Left lung (tissue), 14 donors: ENCODE data around the gene SNURF. TPM values are rescaled to one million over a fixed set of nuclear protein-coding genes. Genes with fewer than 3 reads are reported as not detected.
"Not testable (repeated sequence)": the region's sequence is repeated elsewhere in the genome, so short reads cannot be mapped to it uniquely, and the experiment has no call there.

ENCODE experiments used
- ATAC-seq: fragments of 200-7000 bp; cut with Tn5 transposase; one replicate; pipeline ENCODE4 v1.9.1; 2020; ENCODE audit warnings: moderate library complexity
- DNase-seq, 4 donors: peaks; one replicate each; pipeline ENCODE4 v3.0.0-alpha.2; 2013 to 2020
- H3K27ac ChIP-seq, 2 donors: fragments of 200-600 bp; sonication (generic) in 1 of 2; one replicate each; pipeline versions ENCODE4 v1.5.0 to v1.8.0; 2020 to 2021
- H3K27me3 ChIP-seq, 2 donors: fragments of 200-600 bp; sonication (generic) in 1 of 2; one replicate each; pipeline versions ENCODE4 v1.5.0 to v1.8.0; 2020 to 2021
- H3K36me3 ChIP-seq, 2 donors: fragments of 200-600 bp; sonication (generic) in 1 of 2; one replicate each; pipeline versions ENCODE4 v1.5.0 to v1.8.0; 2020 to 2021
- H3K4me1 ChIP-seq, 2 donors: fragments of 200-600 bp; one replicate each; pipeline ENCODE4 v1.8.0; 2021
- H3K4me3 ChIP-seq, 2 donors: fragments of 200-600 bp; sonication (generic) in 1 of 2; one replicate each; pipeline versions ENCODE4 v1.5.0 to v1.8.0; 2020 to 2021; ENCODE audit warnings: mild to moderate bottlenecking in 1 of 2
- H3K9me3 ChIP-seq, 2 donors: fragments of 200-600 bp; sonication (generic) in 1 of 2; one replicate each; pipeline versions ENCODE4 v1.5.0 to v1.8.0; 2020 to 2021
- intact Hi-C, 2 donors: fragments of 100-400 bp; cut with DNase I; formaldehyde crosslinking; loops; one replicate each; pipeline versions ENCODE4 v1.11.2 to v1.14.2; 2022
- long read RNA-seq, 12 donors: library from polyadenylated mRNA in 2 of 12; unstranded in 2 of 12; transcript quantifications; one replicate each; pipeline ENCODE4 v2.0.0 and lab custom pipeline, GENCODE V29; 2019 to 2026
- polyA plus RNA-seq, 6 donors: library from polyadenylated mRNA; unstranded; fragments of 120-200 nt; gene quantifications; one replicate each; pipeline ENCODE4 v1.2.1, GENCODE V29; 2013; ENCODE audit not compliant: insufficient read length in 6 of 6
- total RNA-seq, 2 donors: library from RNA; stranded (reverse); fragmentation: NEBNext Ultra II Directional; extraction: Animal tissue kit (Norgen Biotek cat#: 25700); gene quantifications; one replicate each; pipeline ENCODE4 v1.2.1, GENCODE V29; 2021
- TF ChIP-seq, protein P1 (sequence below), 2 donors: fragments of 200-600 bp; sonication (generic) in 1 of 2; IDR thresholded peaks; one replicate each; pipeline versions ENCODE4 v1.5.0 to v1.8.0; 2021; ENCODE audit warnings: antibody characterized with exemption in 2 of 2
- donor health status: DM: no; HTN: yes; CAD: no.
- donor health status: DM: no; HTN: no; CAD: no.

Gene SNURF, protein sequence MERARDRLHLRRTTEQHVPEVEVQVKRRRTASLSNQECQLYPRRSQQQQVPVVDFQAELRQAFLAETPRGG
- 10 to 100 TPM in 1 of 2 donors, 1 to 10 TPM in 1; 6.6 to 11.5 TPM for total RNA-seq
- polyA plus RNA-seq, result 10 to 100 TPM; 23.7 to 37.2 (median 31.3) TPM
- long read RNA-seq, donor 1, transcript SNURF-202 (3 exons, 650 nt), result major isoform, 5 of 9 reads
- long read RNA-seq, donor 1, partial matches to known transcripts, result 0 of 9 reads
- long read RNA-seq, donor 1, other reads (novel, unspliced or antisense), result 0 of 9 reads
- long read RNA-seq, donor 2, transcript SNURF-202 (3 exons, 650 nt), result major isoform, 5 of 8 reads
- long read RNA-seq, donor 2, partial matches to known transcripts, result 0 of 8 reads
- long read RNA-seq, donor 2, other reads (novel, unspliced or antisense), result 0 of 8 reads
- long read RNA-seq, donor 3, partial matches to known transcripts, result 0 of 7 reads
- long read RNA-seq, donor 3, other reads (novel, unspliced or antisense), result 0 of 7 reads
- long read RNA-seq, donor 4, partial matches to known transcripts, result 0 of 2 reads
- long read RNA-seq, donor 4, other reads (novel, unspliced or antisense), result 0 of 2 reads
- long read RNA-seq, donor 5, partial matches to known transcripts, result 0 of 3 reads
- long read RNA-seq, donor 5, other reads (novel, unspliced or antisense), result 0 of 3 reads
- long read RNA-seq, donor 6, transcript SNURF-201 (4 exons, 331 nt), result major isoform, 5 of 8 reads
- long read RNA-seq, donor 6, partial matches to known transcripts, result 0 of 8 reads
- long read RNA-seq, donor 6, other reads (novel, unspliced or antisense), result 0 of 8 reads
- long read RNA-seq, donor 7, partial matches to known transcripts, result 0 of 1 reads
- long read RNA-seq, donor 7, other reads (novel, unspliced or antisense), result 0 of 1 reads
- long read RNA-seq, donor 8, partial matches to known transcripts, result 0 of 5 reads
- long read RNA-seq, donor 8, other reads (novel, unspliced or antisense), result 0 of 5 reads
- long read RNA-seq, donor 9, result 0 reads
- long read RNA-seq, donor 10, result 0 reads
- long read RNA-seq, donor 11, result 0 reads
- long read RNA-seq, donor 12, transcript SNURF-202 (3 exons, 650 nt), result major isoform, 5 of 6 reads
- long read RNA-seq, donor 12, partial matches to known transcripts, result 0 of 6 reads
- long read RNA-seq, donor 12, other reads (novel, unspliced or antisense), result 0 of 6 reads

DNA sequence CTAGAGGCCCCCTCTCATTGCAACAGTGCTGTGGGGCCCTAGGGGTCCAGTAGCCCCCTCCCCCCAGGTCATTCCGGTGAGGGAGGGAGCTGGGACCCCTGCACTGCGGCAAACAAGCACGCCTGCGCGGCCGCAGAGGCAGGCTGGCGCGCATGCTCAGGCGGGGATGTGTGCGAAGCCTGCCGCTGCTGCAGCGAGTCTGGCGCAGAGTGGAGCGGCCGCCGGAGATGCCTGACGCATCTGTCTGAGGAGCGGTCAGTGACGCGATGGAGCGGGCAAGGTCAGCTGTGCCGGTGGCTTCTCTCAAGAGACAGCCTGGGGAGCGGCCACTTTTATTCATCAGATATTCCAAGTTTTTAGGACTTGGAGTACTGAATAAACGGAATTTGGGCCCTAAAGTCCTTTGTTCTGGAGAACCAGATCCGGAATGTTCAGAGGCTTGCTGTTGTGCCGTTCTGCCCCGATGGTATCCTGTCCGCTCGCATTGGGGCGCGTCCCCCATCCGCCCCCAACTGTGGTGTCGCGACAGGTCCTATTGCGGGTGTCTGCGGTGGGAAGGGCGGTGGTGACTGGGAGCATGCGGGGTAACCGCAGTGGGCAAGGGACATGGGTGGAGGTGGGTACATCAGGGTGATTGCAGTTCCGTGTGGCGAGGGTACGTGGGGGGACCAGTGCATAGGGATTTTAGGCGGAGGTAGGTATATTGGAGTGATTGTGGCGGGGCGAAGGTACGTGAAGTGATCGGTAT is at the start of gene SNURF, which contains the start of gene SNRPN:
SNURF (plus strand) TSS at position 205 of the 748 bp plus-strand sequence; CDS start at position 267, 62 bp downstream.
SNRPN (plus strand) TSS at position 205 of the 748 bp plus-strand sequence. CDS start 19,467 bp downstream, outside the sequence.
- ATAC-seq (peak; percentile 83), DNase-seq (peak; percentile 41 to 92 (median 78))
- TF ChIP-seq, protein P1, sequence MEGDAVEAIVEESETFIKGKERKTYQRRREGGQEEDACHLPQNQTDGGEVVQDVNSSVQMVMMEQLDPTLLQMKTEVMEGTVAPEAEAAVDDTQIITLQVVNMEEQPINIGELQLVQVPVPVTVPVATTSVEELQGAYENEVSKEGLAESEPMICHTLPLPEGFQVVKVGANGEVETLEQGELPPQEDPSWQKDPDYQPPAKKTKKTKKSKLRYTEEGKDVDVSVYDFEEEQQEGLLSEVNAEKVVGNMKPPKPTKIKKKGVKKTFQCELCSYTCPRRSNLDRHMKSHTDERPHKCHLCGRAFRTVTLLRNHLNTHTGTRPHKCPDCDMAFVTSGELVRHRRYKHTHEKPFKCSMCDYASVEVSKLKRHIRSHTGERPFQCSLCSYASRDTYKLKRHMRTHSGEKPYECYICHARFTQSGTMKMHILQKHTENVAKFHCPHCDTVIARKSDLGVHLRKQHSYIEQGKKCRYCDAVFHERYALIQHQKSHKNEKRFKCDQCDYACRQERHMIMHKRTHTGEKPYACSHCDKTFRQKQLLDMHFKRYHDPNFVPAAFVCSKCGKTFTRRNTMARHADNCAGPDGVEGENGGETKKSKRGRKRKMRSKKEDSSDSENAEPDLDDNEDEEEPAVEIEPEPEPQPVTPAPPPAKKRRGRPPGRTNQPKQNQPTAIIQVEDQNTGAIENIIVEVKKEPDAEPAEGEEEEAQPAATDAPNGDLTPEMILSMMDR (IDR thresholded peaks at IDR 0.05), result no peak
- H3K27ac ChIP-seq, result peak within 1 kb of the TSS; percentile 83 to 86
- H3K4me1 ChIP-seq, result no peaks in the 10 kb centered on the region
- H3K36me3 ChIP-seq, result no peaks in the 10 kb centered on the region
- peaks cover 0 to 15% of the 10 kb centered on the region in 2 donors for H3K9me3 ChIP-seq
- peak within 1 kb of the TSS; percentile 45 to 54 for H3K4me3 ChIP-seq
- peaks cover 0 to 16% of the 10 kb centered on the region in 2 donors for H3K27me3 ChIP-seq
- intact Hi-C loops, result no loop called here

DNA sequence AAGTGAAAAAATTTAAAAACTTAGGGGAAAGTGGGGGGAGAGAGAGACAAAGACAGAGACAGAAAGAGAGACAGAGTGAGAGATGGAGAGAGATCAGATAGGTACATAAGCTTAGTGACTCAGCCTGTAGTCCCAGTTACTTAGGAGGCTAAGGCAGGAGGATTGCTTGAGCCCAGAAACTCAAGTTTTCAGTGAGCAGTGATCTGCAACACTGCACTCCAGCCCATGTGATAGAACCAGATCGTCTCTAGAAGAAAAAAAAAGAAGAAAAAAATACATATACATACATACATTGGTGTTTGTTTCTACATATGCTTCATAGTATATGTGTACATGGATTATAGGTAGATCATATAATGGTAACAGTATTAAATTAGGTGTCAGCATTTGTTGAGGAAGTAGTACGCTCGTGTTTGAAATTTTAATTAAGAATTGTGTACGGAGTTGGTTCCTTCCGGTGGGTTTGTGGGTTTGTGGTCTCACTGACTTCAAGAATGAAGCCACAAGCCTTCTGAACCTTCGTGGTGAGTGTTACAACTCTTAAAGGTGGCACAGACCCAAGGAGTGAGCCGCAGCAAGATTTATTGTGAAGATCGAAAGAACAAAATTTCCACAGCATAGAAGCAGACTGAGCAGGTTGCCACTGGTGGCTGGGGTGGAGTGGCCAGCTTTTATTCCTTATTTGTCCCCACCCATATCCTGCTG is 38.3 kb upstream of the SNURF start:
- DNase-seq (no peak), ATAC-seq (no peak)
- intact Hi-C loops, result no loop called here
- no peaks in the 10 kb centered on the region for H3K36me3 ChIP-seq
- H3K27ac ChIP-seq, result no peak overlapping the region
- peaks cover 0 to 38% of the 10 kb centered on the region in 2 donors for H3K9me3 ChIP-seq
- TF ChIP-seq, protein P1 (IDR thresholded peaks at IDR 0.05), result no peak
- no peak overlapping the region for H3K4me3 ChIP-seq
- H3K27me3 ChIP-seq, result no peaks in the 10 kb centered on the region
- no peaks in the 10 kb centered on the region for H3K4me1 ChIP-seq

DNA sequence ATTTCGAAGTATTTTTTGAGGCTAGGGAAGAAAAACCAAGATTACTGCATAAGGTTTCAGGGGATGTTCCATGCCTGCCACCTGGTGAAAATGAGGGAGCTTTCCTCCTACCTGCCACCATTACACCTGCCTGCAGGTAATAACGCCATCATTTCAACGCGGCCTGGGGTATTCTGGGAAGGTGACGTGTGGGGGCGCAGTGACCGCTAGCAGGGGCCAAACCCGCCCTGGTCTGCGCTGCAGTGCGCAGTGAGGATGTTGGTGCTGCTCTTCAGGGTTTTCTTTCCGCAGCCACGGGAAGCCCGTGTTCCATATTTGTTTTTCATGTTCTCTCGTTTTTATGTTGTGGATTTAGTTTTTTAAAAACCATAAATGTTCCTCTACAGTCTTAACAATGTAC is 37.4 kb upstream of the SNURF start:
- Histone ChIP-seq H3K9me3 (peaks cover 0 to 32% of the 10 kb centered on the region in 2 donors), H3K27me3 (no peaks in the 10 kb centered on the region), H3K4me3 (no peak overlapping the region), H3K27ac (no peak overlapping the region), H3K4me1 (no peaks in the 10 kb centered on the region), H3K36me3 (no peaks in the 10 kb centered on the region)
- TF ChIP-seq, protein P1 (IDR thresholded peaks at IDR 0.05), result no peak
- intact Hi-C loops, result no loop called here
- DNase-seq (no peak), ATAC-seq (no peak)

DNA sequence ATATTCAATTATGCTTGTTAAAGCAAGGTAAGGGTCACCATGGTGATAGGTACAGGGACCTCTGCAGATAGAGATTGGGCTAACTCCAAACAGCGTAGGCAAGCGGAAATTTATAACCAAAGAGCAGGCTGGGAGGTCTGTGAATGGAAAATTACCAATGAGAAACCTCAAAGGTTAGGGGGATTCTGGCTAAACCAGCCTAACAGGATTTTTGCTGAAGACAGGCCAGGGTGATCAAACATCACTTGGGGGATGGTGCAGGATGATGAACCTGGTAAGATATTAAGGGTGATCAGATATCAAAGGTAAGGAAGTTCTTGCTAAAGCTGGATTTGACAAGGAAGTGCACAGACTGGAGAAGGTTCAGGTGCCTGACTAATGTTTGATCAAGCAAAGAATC is 35.3 kb upstream of the SNURF start:
- H3K9me3 ChIP-seq, result peaks cover 0 to 18% of the 10 kb centered on the region in 2 donors
- no peaks in the 10 kb centered on the region for H3K36me3 ChIP-seq
- DNase-seq (no peak), ATAC-seq (no peak)
- TF ChIP-seq, protein P1 (IDR thresholded peaks at IDR 0.05), result no peak
- intact Hi-C loops, result no loop called here
- H3K27ac ChIP-seq, result no peak overlapping the region
- no peaks in the 10 kb centered on the region for H3K4me1 ChIP-seq
- H3K4me3 ChIP-seq, result no peak overlapping the region
- no peaks in the 10 kb centered on the region for H3K27me3 ChIP-seq

DNA sequence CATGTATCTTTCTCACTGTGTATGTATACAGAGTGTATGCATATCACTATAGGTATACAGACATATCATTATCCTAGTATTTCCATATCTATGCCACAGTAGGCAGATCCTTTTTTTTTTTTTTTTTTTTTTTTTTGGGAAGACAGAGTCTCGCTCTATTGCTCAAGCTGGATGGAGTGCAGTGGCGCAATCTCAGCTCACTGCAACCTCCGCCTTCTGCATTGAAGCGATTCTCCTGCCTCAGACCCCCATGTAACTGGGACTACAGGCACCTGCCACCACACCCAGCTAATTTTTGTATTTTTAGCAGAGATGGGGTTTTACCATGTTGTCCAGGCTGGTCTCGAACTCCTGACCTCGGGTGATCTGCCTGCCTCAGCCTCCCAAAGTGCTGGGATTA is 32.0 kb upstream of the SNURF start:
- H3K27ac ChIP-seq, H3K4me1 ChIP-seq, H3K4me3 ChIP-seq, H3K9me3 ChIP-seq, H3K27me3 ChIP-seq, DNase-seq, H3K36me3 ChIP-seq, intact Hi-C loops, ATAC-seq: not testable (repeated sequence)
